SK-N-SH treated with all-trans-retinoic acid at 6 μM for 48 hours (cell line): ENCODE results near the gene ABCA1.
A peak's percentile ranks its signal among the peaks of the same experiment; 100 is the strongest.

Experiments used
- ATAC-seq: fragments of 200-7000 bp; cut with Tn5 transposase; 3 replicates; pipeline ENCODE4 v1.9.1; 2020; ENCODE audit warnings: mild to moderate bottlenecking, moderate library complexity
- BACH2 ChIP-seq: fragments of 250-450 bp; sonication (Bioruptor Pico); IDR thresholded peaks from 2 replicates; pipeline ENCODE4 v1.9.0; 2021; ENCODE audit warnings: mild to moderate bottlenecking, borderline replicate concordance
- CSDC2 ChIP-seq: fragments of 250-450 bp; sonication (Bioruptor Pico); IDR thresholded peaks from 2 replicates; pipeline ENCODE4 v1.5.0; 2020; ENCODE audit warnings: mild to moderate bottlenecking, moderate library complexity
- ESRRG ChIP-seq: fragments of 250-450 bp; sonication (Bioruptor Pico); IDR thresholded peaks from 2 replicates; pipeline ENCODE4 v1.6.1; 2021; ENCODE audit warnings: mild to moderate bottlenecking
- ISL1 ChIP-seq: fragments of 250-450 bp; sonication (Bioruptor Pico); IDR thresholded peaks from 2 replicates; pipeline ENCODE4 v2.1.2; 2022; ENCODE audit warnings: mild to moderate bottlenecking, moderate library complexity
- OSR1 ChIP-seq: fragments of 250-450 bp; sonication (Bioruptor Pico); IDR thresholded peaks from 2 replicates; pipeline ENCODE4 v1.8.0; 2022; ENCODE audit warnings: moderate library complexity, mild to moderate bottlenecking, inconsistent platforms
- PPARA ChIP-seq: fragments of 250-450 bp; sonication (Bioruptor Pico); IDR thresholded peaks from 2 replicates; pipeline ENCODE4 v1.5.0; 2020; ENCODE audit warnings: mild to moderate bottlenecking, borderline replicate concordance
- RARB ChIP-seq: fragments of 250-450 bp; sonication (Bioruptor Pico); IDR thresholded peaks from 2 replicates; pipeline ENCODE4 v1.8.0; 2021; ENCODE audit warnings: mild to moderate bottlenecking, moderate library complexity
- SNAI2 ChIP-seq: fragments of 250-450 bp; sonication (Bioruptor Pico); IDR thresholded peaks from 2 replicates; pipeline ENCODE4 v1.5.0; 2020; ENCODE audit warnings: mild to moderate bottlenecking, moderate library complexity
- TOX ChIP-seq: fragments of 250-450 bp; sonication (Bioruptor Pico); IDR thresholded peaks from 2 replicates; pipeline ENCODE4 v1.8.0; 2021; ENCODE audit warnings: mild to moderate bottlenecking, moderate library complexity, borderline replicate concordance
- ZC3H10 ChIP-seq: fragments of 250-450 bp; sonication (Bioruptor Pico); IDR thresholded peaks from 2 replicates; pipeline ENCODE4 v1.5.1; 2021; ENCODE audit warnings: mild to moderate bottlenecking, moderate library complexity
- ZFP3 ChIP-seq: fragments of 250-450 bp; sonication (Bioruptor Pico); IDR thresholded peaks from 2 replicates; pipeline ENCODE4 v1.5.0; 2020; ENCODE audit warnings: mild to moderate bottlenecking, moderate library complexity
- ZFP30 ChIP-seq: fragments of 450-650 bp; formaldehyde crosslinking; IDR thresholded peaks from 2 replicates; pipeline ENCODE4 v1.5.0; 2022; ENCODE audit warnings: mild to moderate bottlenecking, moderate library complexity
- ZNF565 ChIP-seq: fragments of 450-650 bp; formaldehyde crosslinking; conservative IDR thresholded peaks from 2 replicates; pipeline ENCODE4 v1.5.0; 2020; ENCODE audit warnings: low read depth, mild to moderate bottlenecking, moderate library complexity
- ZNF70 ChIP-seq: fragments of 450-650 bp; formaldehyde crosslinking; IDR thresholded peaks from 2 replicates; pipeline ENCODE4 v1.5.0; 2020; ENCODE audit warnings: mild to moderate bottlenecking, moderate library complexity
- ZNF8 ChIP-seq: fragments of 450-650 bp; formaldehyde crosslinking; IDR thresholded peaks from 2 replicates; pipeline ENCODE4 v1.5.0; 2020; ENCODE audit warnings: mild to moderate bottlenecking, moderate library complexity
- TF ChIP-seq, protein P1 (sequence below): fragments of 250-450 bp; sonication (Bioruptor Pico); IDR thresholded peaks from 2 replicates; pipeline ENCODE4 v1.8.0; 2021; ENCODE audit warnings: low read depth, mild to moderate bottlenecking, moderate library complexity, borderline replicate concordance
- TF ChIP-seq, protein P2 (sequence below): fragments of 250-450 bp; sonication (Bioruptor Pico); IDR thresholded peaks from 2 replicates; pipeline ENCODE4 v1.5.1; 2020; ENCODE audit warnings: low read depth, mild to moderate bottlenecking, moderate library complexity
- TF ChIP-seq, protein P3 (sequence below): fragments of 250-450 bp; sonication (Bioruptor Pico); IDR thresholded peaks from 2 replicates; pipeline ENCODE4 v1.5.0; 2020; ENCODE audit warnings: mild to moderate bottlenecking, moderate library complexity
- TF ChIP-seq, protein P4 (sequence below): fragments of 250-450 bp; sonication (Bioruptor Pico); IDR thresholded peaks from 2 replicates; pipeline ENCODE4 v1.5.1; 2021; ENCODE audit warnings: mild to moderate bottlenecking, moderate library complexity
- TF ChIP-seq, protein P5 (sequence below): fragments of 250-450 bp; sonication (Bioruptor Pico); IDR thresholded peaks from 2 replicates; pipeline ENCODE4 v1.8.0; 2020; ENCODE audit warnings: mild to moderate bottlenecking, moderate library complexity, borderline replicate concordance

The ABCA1 gene

DNA sequence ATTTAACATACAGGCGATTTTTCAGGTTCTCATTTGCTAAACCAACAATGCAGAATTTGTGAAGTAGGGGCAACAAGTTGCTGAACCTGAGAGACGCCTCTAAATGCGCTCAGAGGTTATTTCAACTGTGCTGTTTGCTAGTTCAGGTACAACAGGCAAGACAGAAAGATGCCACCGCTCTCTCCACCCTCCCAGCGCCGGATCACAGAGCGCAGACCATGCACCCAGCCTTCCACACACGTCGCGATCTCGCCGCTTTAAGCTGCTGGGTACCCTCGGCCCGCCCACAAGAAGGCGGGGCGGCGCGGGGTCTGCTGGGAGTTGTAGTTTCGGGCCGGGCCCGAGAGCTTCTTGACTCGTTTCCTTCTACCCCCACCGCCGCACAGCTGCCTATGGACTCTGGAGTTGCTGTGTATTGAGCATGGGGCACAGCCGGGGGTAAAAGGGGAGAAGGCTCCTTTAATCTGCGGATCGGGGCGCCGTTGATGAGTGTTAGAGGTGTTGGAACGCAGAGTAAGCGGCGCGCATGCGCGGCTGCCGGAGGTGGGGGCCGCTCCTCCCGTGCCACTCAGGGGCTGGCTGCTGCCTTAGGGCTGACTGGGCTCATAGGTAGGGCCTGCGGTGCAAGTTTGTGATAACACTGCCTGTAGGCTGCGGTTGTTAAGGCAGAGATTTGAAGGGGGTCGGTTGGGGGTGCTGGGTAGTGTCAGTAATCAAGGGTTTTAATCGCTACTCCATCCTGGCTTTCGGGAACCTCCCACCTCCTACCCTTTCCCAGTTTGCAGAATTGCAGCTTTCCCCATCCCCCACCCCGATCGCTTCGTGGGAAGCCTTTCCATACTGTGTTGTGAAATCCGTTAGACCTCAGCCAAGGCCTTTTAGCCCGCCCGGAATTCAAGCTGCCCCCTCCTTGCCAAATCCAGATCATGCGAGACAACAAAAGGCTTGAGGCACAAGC, 40.3 kb upstream of the ABCA1 start:
- ATAC-seq = peak; percentile 99
- TF ChIP-seq, protein P1, sequence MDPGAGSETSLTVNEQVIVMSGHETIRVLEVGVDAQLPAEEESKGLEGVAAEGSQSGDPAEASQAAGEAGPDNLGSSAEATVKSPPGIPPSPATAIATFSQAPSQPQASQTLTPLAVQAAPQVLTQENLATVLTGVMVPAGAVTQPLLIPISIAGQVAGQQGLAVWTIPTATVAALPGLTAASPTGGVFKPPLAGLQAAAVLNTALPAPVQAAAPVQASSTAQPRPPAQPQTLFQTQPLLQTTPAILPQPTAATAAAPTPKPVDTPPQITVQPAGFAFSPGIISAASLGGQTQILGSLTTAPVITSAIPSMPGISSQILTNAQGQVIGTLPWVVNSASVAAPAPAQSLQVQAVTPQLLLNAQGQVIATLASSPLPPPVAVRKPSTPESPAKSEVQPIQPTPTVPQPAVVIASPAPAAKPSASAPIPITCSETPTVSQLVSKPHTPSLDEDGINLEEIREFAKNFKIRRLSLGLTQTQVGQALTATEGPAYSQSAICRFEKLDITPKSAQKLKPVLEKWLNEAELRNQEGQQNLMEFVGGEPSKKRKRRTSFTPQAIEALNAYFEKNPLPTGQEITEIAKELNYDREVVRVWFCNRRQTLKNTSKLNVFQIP = no peak
- no peak for TF ChIP-seq ZC3H10 (CRISPR knock-in tag)
- TF ChIP-seq, protein P2, sequence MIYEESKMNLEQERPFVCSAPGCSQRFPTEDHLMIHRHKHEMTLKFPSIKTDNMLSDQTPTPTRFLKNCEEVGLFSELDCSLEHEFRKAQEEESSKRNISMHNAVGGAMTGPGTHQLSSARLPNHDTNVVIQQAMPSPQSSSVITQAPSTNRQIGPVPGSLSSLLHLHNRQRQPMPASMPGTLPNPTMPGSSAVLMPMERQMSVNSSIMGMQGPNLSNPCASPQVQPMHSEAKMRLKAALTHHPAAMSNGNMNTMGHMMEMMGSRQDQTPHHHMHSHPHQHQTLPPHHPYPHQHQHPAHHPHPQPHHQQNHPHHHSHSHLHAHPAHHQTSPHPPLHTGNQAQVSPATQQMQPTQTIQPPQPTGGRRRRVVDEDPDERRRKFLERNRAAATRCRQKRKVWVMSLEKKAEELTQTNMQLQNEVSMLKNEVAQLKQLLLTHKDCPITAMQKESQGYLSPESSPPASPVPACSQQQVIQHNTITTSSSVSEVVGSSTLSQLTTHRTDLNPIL (CRISPR knock-in tag) = no peak
- TF ChIP-seq ZNF565 = no peak
- TF ChIP-seq, protein P3, sequence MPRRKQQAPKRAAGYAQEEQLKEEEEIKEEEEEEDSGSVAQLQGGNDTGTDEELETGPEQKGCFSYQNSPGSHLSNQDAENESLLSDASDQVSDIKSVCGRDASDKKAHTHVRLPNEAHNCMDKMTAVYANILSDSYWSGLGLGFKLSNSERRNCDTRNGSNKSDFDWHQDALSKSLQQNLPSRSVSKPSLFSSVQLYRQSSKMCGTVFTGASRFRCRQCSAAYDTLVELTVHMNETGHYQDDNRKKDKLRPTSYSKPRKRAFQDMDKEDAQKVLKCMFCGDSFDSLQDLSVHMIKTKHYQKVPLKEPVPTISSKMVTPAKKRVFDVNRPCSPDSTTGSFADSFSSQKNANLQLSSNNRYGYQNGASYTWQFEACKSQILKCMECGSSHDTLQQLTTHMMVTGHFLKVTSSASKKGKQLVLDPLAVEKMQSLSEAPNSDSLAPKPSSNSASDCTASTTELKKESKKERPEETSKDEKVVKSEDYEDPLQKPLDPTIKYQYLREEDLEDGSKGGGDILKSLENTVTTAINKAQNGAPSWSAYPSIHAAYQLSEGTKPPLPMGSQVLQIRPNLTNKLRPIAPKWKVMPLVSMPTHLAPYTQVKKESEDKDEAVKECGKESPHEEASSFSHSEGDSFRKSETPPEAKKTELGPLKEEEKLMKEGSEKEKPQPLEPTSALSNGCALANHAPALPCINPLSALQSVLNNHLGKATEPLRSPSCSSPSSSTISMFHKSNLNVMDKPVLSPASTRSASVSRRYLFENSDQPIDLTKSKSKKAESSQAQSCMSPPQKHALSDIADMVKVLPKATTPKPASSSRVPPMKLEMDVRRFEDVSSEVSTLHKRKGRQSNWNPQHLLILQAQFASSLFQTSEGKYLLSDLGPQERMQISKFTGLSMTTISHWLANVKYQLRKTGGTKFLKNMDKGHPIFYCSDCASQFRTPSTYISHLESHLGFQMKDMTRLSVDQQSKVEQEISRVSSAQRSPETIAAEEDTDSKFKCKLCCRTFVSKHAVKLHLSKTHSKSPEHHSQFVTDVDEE (CRISPR knock-in tag) = no peak
- TF ChIP-seq PPARA (CRISPR knock-in tag) = no peak
- TF ChIP-seq ZNF8 = no peak
- no peak for TF ChIP-seq BACH2
- no peak for TF ChIP-seq ESRRG (CRISPR knock-in tag)
- TF ChIP-seq SNAI2 (CRISPR knock-in tag) = no peak
- TF ChIP-seq OSR1 (CRISPR knock-in tag) = no peak
- TF ChIP-seq, protein P4, sequence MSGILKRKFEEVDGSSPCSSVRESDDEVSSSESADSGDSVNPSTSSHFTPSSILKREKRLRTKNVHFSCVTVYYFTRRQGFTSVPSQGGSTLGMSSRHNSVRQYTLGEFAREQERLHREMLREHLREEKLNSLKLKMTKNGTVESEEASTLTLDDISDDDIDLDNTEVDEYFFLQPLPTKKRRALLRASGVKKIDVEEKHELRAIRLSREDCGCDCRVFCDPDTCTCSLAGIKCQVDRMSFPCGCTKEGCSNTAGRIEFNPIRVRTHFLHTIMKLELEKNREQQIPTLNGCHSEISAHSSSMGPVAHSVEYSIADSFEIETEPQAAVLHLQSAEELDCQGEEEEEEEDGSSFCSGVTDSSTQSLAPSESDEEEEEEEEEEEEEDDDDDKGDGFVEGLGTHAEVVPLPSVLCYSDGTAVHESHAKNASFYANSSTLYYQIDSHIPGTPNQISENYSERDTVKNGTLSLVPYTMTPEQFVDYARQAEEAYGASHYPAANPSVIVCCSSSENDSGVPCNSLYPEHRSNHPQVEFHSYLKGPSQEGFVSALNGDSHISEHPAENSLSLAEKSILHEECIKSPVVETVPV = no peak
- TF ChIP-seq ZFP30 (CRISPR knock-in tag) = no peak
- TF ChIP-seq RARB (CRISPR knock-in tag) = no peak
- TF ChIP-seq TOX = no peak
- no peak for TF ChIP-seq ISL1 (CRISPR knock-in tag)
- TF ChIP-seq ZFP3 (CRISPR knock-in tag) = no peak
- TF ChIP-seq ZNF70 (CRISPR knock-in tag) = no peak
- no peak for TF ChIP-seq CSDC2 (CRISPR knock-in tag)

DNA sequence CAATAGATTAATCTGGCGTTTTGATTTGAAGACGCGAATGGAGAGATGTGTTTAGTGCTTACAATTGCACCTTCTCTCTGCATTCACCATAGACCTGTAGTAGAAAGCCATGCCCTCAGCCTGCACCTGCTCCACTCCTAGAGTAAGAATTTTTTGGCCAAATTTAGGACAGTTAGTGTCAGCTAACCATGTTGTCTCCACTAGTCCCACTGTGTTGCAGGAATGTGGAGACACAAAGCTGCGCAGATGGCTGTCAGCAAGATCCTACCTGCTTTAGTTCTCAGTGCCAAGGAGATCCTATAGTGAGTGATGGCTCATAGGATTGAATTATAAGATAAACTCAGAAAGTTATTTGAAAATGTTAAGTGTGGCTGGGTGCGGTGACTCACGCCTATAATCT, 35.1 kb upstream of the ABCA1 start:
- no peak for TF ChIP-seq BACH2
- TF ChIP-seq, protein P1 = no peak
- no peak for TF ChIP-seq ZFP3 (CRISPR knock-in tag)
- no peak for TF ChIP-seq ESRRG (CRISPR knock-in tag)
- TF ChIP-seq, protein P5, sequence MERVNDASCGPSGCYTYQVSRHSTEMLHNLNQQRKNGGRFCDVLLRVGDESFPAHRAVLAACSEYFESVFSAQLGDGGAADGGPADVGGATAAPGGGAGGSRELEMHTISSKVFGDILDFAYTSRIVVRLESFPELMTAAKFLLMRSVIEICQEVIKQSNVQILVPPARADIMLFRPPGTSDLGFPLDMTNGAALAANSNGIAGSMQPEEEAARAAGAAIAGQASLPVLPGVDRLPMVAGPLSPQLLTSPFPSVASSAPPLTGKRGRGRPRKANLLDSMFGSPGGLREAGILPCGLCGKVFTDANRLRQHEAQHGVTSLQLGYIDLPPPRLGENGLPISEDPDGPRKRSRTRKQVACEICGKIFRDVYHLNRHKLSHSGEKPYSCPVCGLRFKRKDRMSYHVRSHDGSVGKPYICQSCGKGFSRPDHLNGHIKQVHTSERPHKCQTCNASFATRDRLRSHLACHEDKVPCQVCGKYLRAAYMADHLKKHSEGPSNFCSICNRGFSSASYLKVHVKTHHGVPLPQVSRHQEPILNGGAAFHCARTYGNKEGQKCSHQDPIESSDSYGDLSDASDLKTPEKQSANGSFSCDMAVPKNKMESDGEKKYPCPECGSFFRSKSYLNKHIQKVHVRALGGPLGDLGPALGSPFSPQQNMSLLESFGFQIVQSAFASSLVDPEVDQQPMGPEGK (CRISPR knock-in tag) = no peak
- TF ChIP-seq, all 23 proteins: peak for 0
- ATAC-seq = no peak
